ENCODE measurements around the gene SEC62.

- peak; percentile 14 for TF ChIP-seq POLR2AphosphoS5 (IDR thresholded peaks at IDR 0.05)
- no peak for TF ChIP-seq CTCF (IDR thresholded peaks at IDR 0.05)
- TF ChIP-seq POLR2A (IDR thresholded peaks at IDR 0.05): no peak
Measured at GRCh38 chr3:170044795-170045244, 78.2 kb downstream of the SEC62 start.

All from prostate gland (tissue), 2 donors.